Activated naive CD4-positive, alpha-beta T cell treated with anti-CD3 and anti-CD28 coated beads for 36 hours (primary cell): ENCODE measurements around the gene CSNK1G2. TPM values are rescaled to one million over a fixed set of nuclear protein-coding genes. Genes with fewer than 3 reads are reported as not detected.

Source experiments
- CTCF ChIA-PET: fragments of 350-600 bp; sonication (Branson Sonifier 250); formaldehyde crosslinking; loops from one replicate; lab custom pipeline; 2021; ENCODE audit warnings: antibody characterized with exemption; lab: Charles Lee
- DNase-seq: peaks from one replicate; pipeline ENCODE4 v3.0.0-alpha.2; 2020
- H3K27ac Mint-ChIP-seq: one replicate; pipeline ENCODE4 v1.8.0; 2021; ENCODE audit warnings: mild to moderate bottlenecking, mixed read lengths
- H3K27me3 Mint-ChIP-seq: one replicate; pipeline ENCODE4 v1.8.0; 2021; ENCODE audit warnings: low read depth, mixed read lengths
- H3K36me3 Mint-ChIP-seq: one replicate; pipeline ENCODE4 v1.8.0; 2021; ENCODE audit warnings: low read depth, mixed read lengths
- H3K4me1 Mint-ChIP-seq: one replicate; pipeline ENCODE4 v1.8.0; 2021; ENCODE audit warnings: low read depth, mixed read lengths
- H3K4me3 Mint-ChIP-seq: one replicate; pipeline ENCODE4 v1.8.0; 2021; ENCODE audit warnings: mild to moderate bottlenecking, moderate library complexity, mixed read lengths
- H3K9me3 Mint-ChIP-seq: one replicate; pipeline ENCODE4 v1.8.0; 2021; ENCODE audit warnings: mixed read lengths
- intact Hi-C: fragments of 100-400 bp; cut with micrococcal nuclease; formaldehyde crosslinking; loops from one replicate; pipeline ENCODE4 v1.15.1; 2023
- total RNA-seq, 2 experiments: library from RNA; stranded (reverse); gene quantifications; one replicate each; pipeline ENCODE4 v1.2.3, GENCODE V29; 2021

Gene CSNK1G2
- total RNA-seq, 2 experiments from 2014 or later: 50.6 to 51.0 TPM

DNA sequence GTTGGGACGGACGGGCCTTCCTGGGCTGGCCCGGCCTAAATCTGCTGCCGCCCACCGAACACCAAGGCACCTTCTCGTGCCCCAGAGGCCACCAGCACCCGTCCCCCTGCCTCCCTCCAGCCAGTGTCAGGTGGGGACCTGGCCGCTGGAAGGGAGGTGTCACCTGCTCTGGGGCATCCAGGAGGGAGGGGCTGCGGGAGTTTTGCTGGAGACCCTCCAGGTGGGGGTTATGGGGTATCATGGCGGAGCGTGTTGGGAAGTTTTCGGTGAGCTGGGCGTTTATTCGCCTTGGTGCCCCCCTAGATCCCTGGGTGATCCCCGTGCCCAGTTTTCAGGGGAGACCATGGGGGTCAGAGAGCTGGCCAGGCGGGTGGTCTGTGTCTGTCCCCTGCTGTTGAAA lies 9.7 kb downstream of the CSNK1G2 start:
- H3K27me3 Mint-ChIP-seq: no peaks in the 10 kb centered on the region

DNA sequence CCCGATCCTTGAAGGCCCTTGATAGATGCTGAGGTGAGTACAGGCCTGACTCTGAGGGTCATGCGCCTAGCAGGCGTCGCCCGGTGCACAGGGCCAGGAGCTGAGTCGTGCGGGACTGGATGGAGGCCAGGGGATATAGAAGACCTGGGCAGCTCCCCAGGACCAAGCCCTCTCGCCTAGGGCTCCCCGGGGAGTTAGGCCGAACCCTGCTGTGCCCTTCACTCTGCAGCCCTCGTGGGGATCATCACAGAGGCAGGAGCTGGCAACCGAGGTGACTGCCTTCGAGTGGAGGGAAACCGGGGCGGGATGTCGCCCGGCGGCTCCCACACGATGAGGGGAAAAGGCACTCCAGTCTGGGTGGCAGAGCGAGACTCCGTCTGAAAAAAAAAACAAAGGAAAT lies 11.7 kb downstream of the CSNK1G2 start:
- no peak for DNase-seq
- CTCF ChIA-PET: no interaction called here
- Mint-ChIP-seq H3K36me3 (peaks cover 4% of the 10 kb centered on the region), H3K9me3 (no peaks in the 10 kb centered on the region), H3K4me3 (no peak overlapping the region), H3K27ac (no peak overlapping the region), H3K4me1 (peaks cover 21% of the 10 kb centered on the region), H3K27me3 (no peaks in the 10 kb centered on the region)
- intact Hi-C loops: no loop called here

More for the DNA sequence above, 9.7 kb downstream of the CSNK1G2 start:
- no peak overlapping the region for H3K4me3 Mint-ChIP-seq
- no peak for DNase-seq
- H3K27ac Mint-ChIP-seq: no peak overlapping the region
- intact Hi-C loops: no loop called here
- CTCF ChIA-PET: no interaction called here
- no peaks in the 10 kb centered on the region for H3K9me3 Mint-ChIP-seq
- peaks cover 6% of the 10 kb centered on the region for H3K36me3 Mint-ChIP-seq
- peaks cover 22% of the 10 kb centered on the region for H3K4me1 Mint-ChIP-seq

DNA sequence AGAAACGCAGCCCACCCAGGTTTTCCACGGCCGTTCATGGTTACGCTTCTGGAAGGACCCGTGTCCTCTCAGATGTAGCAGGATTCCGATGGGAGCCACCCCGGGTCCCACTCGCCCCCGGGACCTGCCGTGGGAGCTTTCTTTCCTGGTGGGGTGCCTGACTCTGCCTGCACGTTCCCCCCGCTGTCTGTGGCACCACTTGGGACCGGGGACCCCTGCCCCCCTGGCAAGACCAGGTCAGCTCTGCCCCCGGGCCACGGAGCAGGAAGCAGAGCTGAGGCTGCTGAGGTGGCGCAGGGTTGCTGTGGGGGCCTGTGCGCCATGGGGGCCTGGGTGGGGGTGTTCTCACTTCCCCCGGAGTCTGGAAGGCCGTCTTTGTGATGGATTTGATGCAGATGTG lies 12.1 kb downstream of the CSNK1G2 start:
- Mint-ChIP-seq H3K9me3 (no peaks in the 10 kb centered on the region), H3K36me3 (peaks cover 4% of the 10 kb centered on the region), H3K4me1 (peaks cover 21% of the 10 kb centered on the region), H3K27me3 (no peaks in the 10 kb centered on the region), H3K27ac (no peak overlapping the region), H3K4me3 (no peak overlapping the region)
- CTCF ChIA-PET: no interaction called here
- intact Hi-C loops: no loop called here
- DNase-seq: no peak

DNA sequence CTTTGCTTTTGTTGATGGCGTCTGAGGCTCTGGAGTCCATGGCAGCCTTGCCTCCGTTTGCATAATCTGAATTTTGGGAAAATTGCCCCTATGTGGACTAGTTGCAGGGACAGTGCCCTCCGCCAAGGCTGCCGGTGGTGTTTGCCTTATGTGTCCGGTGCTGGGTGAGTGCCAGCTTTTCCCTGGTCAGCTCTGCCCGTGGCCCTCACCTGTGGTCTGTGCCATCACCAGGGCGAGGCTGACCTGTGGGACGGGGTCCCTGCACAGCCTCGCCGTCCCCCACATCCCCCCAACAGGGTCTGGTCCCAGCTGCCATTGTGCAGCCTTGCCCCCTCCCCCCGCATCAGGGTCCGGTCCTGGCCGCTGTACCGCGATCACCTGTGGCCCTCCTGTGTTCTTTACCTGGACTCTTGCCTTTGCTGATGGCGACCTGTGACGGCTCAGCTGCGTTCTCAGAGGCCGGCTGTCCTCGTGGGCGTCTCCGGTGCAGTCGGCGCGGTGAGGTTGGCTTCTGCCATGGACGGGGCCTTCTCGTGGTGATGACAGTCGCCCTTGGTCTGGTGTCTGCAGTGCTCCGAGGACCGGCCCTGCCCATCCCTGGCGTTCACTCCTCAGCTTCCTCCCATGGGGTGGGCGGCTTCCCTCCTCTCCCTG lies 12.6 kb downstream of the CSNK1G2 start:
- DNase-seq: no peak
- intact Hi-C loops: no loop called here
- no peak overlapping the region for H3K4me3 Mint-ChIP-seq
- no peak overlapping the region for H3K27ac Mint-ChIP-seq
- CTCF ChIA-PET: no interaction called here
- no peaks in the 10 kb centered on the region for H3K27me3 Mint-ChIP-seq
- H3K9me3 Mint-ChIP-seq: no peaks in the 10 kb centered on the region
- peaks cover 19% of the 10 kb centered on the region for H3K4me1 Mint-ChIP-seq
- H3K36me3 Mint-ChIP-seq: peaks cover 4% of the 10 kb centered on the region

DNA sequence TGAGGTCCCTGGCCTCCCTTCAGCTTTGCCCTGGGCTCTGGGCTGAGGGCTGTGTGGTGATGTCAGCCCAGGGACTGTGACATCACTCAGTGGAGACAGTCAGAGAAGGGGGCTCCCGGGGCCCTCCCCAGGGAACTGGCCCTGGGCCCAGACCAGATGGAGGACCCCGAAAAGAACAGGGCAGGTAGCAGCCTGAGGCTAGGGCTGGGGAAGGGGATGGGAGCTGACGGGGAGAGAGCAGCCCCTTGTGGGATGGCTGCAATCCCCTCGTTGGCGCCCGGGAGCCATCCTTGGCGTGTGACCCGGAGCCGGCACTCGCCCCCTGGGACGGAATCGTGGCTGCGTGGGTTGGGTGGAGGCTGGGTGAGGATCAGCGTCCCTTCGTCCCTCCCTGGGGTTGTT lies 13.6 kb downstream of the CSNK1G2 start:
- Mint-ChIP-seq H3K4me1 (peaks cover 16% of the 10 kb centered on the region), H3K27ac (no peak overlapping the region), H3K27me3 (no peaks in the 10 kb centered on the region), H3K4me3 (no peak overlapping the region), H3K9me3 (no peaks in the 10 kb centered on the region), H3K36me3 (peaks cover 2% of the 10 kb centered on the region)
- intact Hi-C loops: no loop called here
- CTCF ChIA-PET: no interaction called here
- no peak for DNase-seq

DNA sequence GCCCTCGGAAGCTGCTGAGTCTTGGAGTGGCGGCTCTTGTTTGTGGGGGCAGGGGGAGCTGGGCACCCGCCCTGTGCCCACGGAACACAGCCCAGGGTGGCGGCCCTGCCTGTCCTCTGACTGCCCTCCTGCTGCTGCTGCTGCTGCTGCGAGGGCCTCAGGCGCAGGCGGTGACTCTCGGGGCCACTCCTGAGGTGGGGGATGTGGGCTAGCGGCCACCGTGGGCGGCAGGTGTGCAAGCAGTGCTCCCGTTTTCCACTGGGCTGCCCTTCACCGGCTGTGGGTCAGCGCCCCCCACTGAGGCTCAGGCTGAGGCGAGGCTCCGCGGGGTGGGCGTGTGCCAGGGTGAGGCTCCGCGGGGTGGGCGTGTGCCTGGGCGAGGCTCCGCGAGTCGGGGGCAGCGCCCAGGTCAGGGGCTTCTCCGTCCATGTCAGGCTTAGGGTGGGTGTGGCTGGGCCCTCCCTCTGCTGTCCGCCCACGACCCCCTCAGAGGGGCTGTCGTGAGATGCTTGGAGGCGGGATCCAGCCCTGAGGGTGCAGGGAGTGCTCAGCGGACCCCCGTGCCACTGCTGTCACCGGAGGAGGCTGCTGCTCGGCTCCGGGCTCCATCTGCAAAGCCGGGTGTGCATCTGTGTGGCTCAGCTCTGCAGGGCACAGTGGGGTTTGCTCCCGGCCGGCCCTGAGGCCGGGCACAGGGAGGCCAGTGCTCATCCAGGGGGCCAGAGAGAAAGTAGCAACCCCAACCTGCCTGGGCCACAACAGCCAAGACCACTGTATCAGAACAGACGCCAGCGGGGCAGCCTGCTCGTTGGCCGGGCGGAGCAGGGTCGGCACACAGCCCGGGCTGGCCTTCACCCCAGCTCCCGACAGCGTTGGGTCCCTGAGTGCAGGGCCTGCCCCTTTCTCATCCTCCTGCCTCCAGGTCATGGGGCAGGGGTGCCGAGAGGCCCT lies 14.5 kb downstream of the CSNK1G2 start:
- no peak for DNase-seq
- CTCF ChIA-PET: interaction anchor here (0.6 to 1.4 kb wide), 2 partner anchors 10 to 113 kb away, joined by 3 to 4 read pairs; no protein-coding TSS in a partner anchor
- Mint-ChIP-seq H3K4me1 (peaks cover 12% of the 10 kb centered on the region), H3K9me3 (no peaks in the 10 kb centered on the region), H3K27ac (no peak overlapping the region), H3K36me3 (peaks cover 2% of the 10 kb centered on the region), H3K4me3 (no peak overlapping the region), H3K27me3 (no peaks in the 10 kb centered on the region)
- intact Hi-C loops: no loop called here

DNA sequence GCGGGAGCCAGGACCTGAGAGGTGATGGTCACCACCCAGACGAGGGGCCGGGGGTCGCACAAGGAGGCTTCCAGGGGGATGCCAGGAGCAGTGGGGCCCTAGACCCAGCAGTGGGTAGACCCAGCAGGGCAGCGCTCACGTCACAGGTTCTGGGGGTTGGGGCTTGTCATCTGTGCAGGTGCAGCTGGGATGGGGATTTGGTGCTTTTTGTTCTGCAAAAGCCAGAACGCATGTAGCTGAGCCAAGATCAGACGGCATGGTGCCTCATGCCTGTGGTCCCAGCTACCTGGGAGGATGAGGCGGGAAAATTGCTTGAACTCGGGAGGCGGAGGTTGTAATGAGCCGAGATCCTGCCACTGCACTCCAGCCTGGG lies 15.1 kb downstream of the CSNK1G2 start:
- DNase-seq: no peak
- intact Hi-C loops: no loop called here
- CTCF ChIA-PET: interaction anchor here (1.4 kb wide), 1 partner anchor 10 kb away, joined by 3 read pairs; no protein-coding TSS in a partner anchor
- H3K9me3 Mint-ChIP-seq: no peaks in the 10 kb centered on the region
- peaks cover 2% of the 10 kb centered on the region for H3K36me3 Mint-ChIP-seq
- no peaks in the 10 kb centered on the region for H3K27me3 Mint-ChIP-seq
- H3K4me3 Mint-ChIP-seq: no peak overlapping the region
- peaks cover 9% of the 10 kb centered on the region for H3K4me1 Mint-ChIP-seq
- H3K27ac Mint-ChIP-seq: no peak overlapping the region

DNA sequence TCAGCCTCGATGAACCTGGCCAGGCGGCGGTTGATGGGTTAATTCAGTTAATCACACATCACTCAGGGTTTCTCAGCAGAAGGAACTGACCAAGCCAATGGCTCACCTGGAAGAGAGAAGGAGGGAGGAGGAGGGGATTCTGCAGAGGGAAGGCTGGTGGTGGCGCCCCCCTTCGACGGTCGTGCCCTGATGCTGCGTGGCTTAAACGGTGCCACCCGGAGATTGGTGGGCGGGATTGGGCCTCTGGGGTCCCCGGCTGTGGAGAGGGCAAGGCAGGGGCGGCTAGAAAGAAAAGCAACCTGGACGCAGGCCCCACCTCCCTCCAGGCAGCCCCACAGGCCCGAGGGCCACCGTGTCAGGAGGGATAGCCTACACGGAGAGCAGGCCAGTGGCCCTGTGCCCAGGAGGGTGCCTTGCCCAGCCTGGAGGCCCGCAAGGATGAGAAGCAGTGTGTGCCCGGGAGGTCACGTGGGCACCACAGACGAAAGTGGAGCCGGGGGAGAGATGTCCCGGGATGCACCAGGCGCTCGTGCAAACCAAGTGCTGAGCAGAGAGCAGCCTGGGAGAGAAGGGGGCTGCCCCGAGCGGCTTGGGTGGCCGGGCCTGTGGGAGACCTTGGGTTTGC lies 16.0 kb downstream of the CSNK1G2 start:
- H3K27ac Mint-ChIP-seq: no peak overlapping the region
- peaks cover 6% of the 10 kb centered on the region for H3K4me1 Mint-ChIP-seq
- peaks cover 2% of the 10 kb centered on the region for H3K36me3 Mint-ChIP-seq
- H3K9me3 Mint-ChIP-seq: no peaks in the 10 kb centered on the region
- H3K27me3 Mint-ChIP-seq: no peaks in the 10 kb centered on the region
- H3K4me3 Mint-ChIP-seq: no peak overlapping the region
- CTCF ChIA-PET: interaction anchor here (1.4 kb wide), 1 partner anchor 11 kb away, joined by 3 read pairs; no protein-coding TSS in a partner anchor
- intact Hi-C loops: no loop called here
- DNase-seq: no peak

DNA sequence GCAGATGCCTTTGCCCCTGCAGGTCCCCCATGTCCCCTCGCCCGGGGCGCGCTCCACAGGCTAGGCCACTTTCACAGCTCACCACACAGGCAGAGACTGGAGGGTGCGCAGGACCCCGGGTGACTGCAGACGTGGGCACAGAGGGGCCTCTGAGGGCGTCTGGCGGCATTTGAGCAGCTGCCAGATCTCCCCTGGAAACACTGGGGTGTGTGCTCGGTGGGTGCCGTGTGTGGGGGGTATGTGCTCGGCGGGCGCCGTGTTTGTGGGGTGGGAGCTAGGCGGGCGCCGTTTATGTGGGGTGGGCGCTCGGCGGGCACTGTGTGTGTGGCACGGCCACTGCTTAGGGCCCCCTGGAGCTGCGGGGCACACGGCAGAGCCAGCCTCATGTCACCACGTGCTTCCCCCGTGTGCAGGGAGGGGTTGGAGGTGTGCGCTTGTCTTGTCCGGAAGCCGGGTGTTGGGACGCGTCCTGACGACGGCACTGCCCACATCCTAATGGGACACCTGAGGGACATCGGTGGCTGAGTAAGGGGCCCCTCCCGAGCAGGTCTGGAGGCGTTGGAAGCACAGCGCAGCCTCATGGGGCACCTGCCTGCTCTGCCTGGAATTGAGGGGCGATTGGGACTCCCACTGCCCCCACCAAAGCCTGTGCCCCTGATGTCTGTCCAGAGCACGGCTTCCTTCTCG lies 16.7 kb downstream of the CSNK1G2 start:
- H3K36me3 Mint-ChIP-seq: peaks cover 2% of the 10 kb centered on the region
- intact Hi-C loops: no loop called here
- H3K27ac Mint-ChIP-seq: no peak overlapping the region
- no peak overlapping the region for H3K4me3 Mint-ChIP-seq
- H3K27me3 Mint-ChIP-seq: no peaks in the 10 kb centered on the region
- H3K4me1 Mint-ChIP-seq: peaks cover 6% of the 10 kb centered on the region
- no peak for DNase-seq
- no peaks in the 10 kb centered on the region for H3K9me3 Mint-ChIP-seq
- CTCF ChIA-PET: no interaction called here

DNA sequence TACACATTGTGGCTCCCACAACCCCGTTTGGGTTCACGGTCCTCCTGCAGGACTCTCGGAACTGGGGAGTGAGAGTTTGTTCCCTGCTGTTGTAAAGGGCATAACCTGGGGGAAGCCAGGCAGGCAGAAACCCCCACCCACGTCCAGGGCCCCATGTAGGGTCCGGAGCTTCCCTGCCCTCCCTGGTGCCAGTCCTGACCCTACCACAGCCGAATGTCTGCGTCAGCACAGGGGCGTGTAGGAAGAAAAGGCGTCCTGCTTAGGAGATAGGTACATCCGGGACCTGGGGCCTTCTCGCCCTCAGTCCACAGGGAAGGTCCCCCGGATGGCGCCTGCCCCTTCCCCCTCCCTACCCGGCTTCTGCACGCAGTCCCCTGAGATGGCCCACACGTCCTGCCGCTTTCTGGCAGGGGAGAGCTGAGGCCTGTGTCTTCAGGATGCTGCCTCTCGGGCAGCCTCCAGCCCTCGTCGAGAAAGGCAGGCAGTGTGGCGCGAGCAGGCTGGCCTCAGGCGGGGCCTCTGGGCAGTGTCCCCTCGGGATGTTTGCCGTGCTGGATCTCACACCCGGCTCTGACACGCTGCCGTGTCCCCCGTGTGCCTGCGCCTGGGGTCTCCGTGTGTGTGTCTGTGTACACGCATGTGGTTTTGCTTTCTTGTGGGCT lies 19.1 kb downstream of the CSNK1G2 start:
- no peak for DNase-seq
- Mint-ChIP-seq H3K9me3 (no peaks in the 10 kb centered on the region), H3K4me1 (peaks cover 6% of the 10 kb centered on the region), H3K27me3 (no peaks in the 10 kb centered on the region), H3K36me3 (peaks cover 2% of the 10 kb centered on the region), H3K27ac (no peak overlapping the region), H3K4me3 (no peak overlapping the region)
- intact Hi-C loops: no loop called here
- CTCF ChIA-PET: no interaction called here

DNA sequence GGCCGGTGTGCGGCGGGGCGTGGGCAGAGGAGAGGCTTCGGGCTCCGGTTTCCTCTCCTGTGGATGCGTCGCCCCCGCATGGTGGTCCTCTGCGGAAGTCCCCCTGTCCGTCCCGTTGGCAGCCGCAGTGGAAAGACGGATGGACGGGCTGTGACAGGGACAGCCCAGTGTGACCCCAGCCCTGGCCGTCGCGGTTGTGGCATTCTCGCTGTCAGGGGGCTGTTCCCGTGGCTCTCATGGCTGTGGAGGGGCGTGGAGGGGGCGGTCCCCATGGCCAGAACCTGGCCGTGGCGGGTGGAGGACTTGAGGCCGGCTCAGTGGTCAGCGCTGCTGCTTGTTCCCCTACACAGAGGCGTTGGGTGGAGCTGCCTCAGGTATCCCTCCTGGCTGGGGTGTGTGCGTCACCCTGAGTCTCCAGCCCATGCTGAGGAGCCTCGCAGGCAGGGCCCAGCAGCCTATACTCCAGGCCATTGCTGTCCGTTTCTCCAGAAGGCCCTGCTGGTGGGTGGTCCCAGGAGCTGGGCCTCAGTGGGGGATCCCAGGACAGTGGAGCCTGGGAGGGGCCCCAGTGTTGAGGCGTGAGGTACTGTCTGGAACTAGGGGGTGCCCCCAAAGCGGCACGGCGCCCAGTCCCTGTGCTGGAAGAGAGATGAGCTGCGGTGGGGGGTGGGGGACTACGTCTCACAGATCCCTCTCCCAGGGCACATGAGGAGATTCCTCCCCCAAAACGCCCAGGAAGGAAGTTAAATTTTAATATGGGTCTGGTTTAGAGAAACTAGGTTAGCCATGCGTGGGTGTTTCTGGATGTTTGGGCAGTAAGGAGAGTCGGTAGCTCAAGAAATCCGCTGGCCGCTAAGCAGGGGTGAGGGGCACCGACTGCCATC lies 20.3 kb downstream of the CSNK1G2 start:
- Mint-ChIP-seq H3K9me3 (no peaks in the 10 kb centered on the region), H3K27ac (no peak overlapping the region), H3K4me3 (no peak overlapping the region), H3K4me1 (peaks cover 11% of the 10 kb centered on the region), H3K36me3 (peaks cover 2% of the 10 kb centered on the region), H3K27me3 (no peaks in the 10 kb centered on the region)
- DNase-seq: no peak
- intact Hi-C loops: no loop called here
- CTCF ChIA-PET: interaction anchor here (0.6 kb wide), 1 partner anchor 34 kb away, joined by 3 read pairs; no protein-coding TSS in a partner anchor
